ENCODE measurements around the gene PIGZ.

The PIGZ gene

GRCh38 chr3:196968233-196969133, at the start of gene PIGZ:
PIGZ (minus strand) TSS chr3:196968833; CDS start chr3:196952031, 16,802 bp downstream.
- DNase-seq (ENCODE audit: low read depth in 2 of 2, low spot score in 1 of 2), result no peak

- DNase-seq (ENCODE audit: low read depth in 2 of 2, low spot score in 1 of 2), result no peak
Observed at GRCh38 chr3:197017003-197017402, 48.4 kb upstream of the PIGZ start.

GRCh38 chr3:197015790-197016736, 47.4 kb upstream of the PIGZ start:
- DNase-seq (ENCODE audit: low read depth in 2 of 2, low spot score in 1 of 2), result no peak

- no peak for DNase-seq (ENCODE audit: low read depth in 2 of 2, low spot score in 1 of 2)
Observed at GRCh38 chr3:197014942-197015575, 46.4 kb upstream of the PIGZ start.

DNA sequence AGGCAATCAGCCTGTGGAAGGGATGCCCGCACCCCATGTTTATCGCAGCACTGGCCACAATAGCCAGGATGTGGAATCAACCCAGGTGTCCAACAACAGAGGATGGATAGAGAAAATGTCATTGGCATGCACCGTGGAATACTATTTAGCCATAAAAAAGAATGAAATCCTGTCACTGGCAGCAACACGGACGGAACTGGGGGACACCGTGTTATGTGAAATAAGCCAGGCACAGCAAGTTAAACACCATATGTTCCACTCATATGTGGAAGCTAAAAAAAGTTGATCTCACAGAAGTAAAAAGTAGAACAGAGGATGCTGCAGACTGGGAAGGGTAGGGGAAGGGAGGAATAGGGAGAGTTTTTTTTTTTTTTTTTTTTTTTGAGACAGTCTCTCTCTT, 45.4 kb upstream of the PIGZ start:
- no peak for DNase-seq (ENCODE audit: low read depth in 2 of 2, low spot score in 1 of 2)

GRCh38 chr3:197012540-197012883, 43.9 kb upstream of the PIGZ start:
- no peak for DNase-seq (ENCODE audit: low read depth in 2 of 2, low spot score in 1 of 2)

GRCh38 chr3:197011780-197012539, 43.3 kb upstream of the PIGZ start:
- DNase-seq (ENCODE audit: low read depth in 2 of 2, low spot score in 1 of 2), result no peak

DNA sequence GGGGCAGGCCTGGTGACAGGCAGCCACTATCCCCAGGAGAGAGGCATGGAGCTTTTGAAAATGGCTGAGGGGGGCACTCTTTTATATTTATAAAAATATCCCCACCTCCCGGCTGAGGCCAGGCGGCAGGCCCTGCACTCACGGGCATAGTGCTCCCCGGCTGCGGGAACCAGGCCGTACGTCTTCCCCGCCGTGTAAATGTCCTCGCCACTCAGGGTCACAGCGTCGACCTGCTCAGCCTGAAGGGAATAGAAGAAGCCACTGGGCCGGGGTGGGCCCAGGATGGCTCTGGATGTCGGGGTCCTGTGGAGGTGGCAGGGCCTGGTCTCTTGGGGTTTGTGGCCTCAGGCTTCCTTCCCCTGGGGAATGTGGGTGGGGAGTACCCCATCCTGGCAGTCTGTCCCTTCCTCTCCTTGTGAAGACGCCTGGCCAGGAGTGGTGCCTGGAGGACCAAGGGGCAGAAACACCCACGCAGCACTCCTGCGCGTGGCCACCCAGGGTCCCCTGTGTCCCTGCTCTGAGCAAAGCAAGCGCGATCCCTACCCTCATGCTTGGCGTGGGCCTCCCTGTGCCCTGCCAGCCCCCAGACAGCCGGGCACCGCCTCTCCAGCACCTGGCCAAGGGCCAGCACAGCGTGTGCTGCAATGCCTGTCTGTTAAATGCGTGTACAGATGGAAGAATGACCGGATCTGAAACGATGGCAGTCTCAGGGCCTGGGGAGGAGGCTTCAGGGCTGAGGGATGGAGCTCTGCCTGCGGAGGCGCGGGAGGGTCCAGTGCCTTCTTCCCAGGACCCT, 42.1 kb upstream of the PIGZ start:
- DNase-seq (ENCODE audit: low read depth in 2 of 2, low spot score in 1 of 2), result no peak

GRCh38 chr3:197009532-197010019, 40.9 kb upstream of the PIGZ start:
- no peak for DNase-seq (ENCODE audit: low read depth in 2 of 2, low spot score in 1 of 2)

- no peak for DNase-seq (ENCODE audit: low read depth in 2 of 2, low spot score in 1 of 2)
Observed at GRCh38 chr3:197008436-197009209, 40.0 kb upstream of the PIGZ start.

GRCh38 chr3:197007953-197008352, 39.3 kb upstream of the PIGZ start:
- DNase-seq (ENCODE audit: low read depth in 2 of 2, low spot score in 1 of 2), result no peak

DNA sequence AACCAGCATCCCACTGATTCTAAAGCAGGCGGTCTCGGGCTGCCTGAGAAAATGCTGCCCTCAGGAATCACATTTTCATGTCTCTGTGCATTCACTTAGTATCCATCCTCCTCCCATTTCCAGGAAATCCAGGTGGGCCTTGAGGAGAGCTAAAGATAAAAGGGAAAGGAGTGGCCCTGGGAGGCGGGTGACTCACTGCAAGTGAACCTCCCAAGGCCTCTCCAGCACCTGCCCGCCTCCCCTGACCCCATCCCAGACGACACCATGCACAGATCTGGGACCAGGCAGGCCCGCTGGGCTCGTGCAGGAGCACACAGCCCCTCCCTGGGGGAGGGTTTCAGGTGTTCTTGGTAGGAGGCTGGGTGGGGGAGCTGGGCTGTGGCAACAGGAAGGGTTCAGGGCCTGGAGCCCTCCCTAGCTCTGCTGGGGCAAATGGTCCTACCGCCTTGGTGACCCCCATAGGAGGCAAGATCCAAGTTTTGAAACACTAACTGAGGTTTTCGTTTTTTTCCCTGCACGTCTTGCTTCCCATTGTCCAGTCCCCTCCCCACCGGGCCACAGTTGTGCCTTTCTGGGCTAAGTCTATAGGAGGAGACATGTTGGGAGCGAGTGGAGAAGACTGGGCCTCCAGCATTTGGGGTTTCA, 38.8 kb upstream of the PIGZ start:
- DNase-seq (ENCODE audit: low read depth in 2 of 2, low spot score in 1 of 2), result no peak

- no peak for DNase-seq (ENCODE audit: low read depth in 2 of 2, low spot score in 1 of 2)
Observed at GRCh38 chr3:197006860-197007259, 38.2 kb upstream of the PIGZ start.

GRCh38 chr3:197006446-197006845, 37.8 kb upstream of the PIGZ start:
- no peak for DNase-seq (ENCODE audit: low read depth in 2 of 2, low spot score in 1 of 2)

DNA sequence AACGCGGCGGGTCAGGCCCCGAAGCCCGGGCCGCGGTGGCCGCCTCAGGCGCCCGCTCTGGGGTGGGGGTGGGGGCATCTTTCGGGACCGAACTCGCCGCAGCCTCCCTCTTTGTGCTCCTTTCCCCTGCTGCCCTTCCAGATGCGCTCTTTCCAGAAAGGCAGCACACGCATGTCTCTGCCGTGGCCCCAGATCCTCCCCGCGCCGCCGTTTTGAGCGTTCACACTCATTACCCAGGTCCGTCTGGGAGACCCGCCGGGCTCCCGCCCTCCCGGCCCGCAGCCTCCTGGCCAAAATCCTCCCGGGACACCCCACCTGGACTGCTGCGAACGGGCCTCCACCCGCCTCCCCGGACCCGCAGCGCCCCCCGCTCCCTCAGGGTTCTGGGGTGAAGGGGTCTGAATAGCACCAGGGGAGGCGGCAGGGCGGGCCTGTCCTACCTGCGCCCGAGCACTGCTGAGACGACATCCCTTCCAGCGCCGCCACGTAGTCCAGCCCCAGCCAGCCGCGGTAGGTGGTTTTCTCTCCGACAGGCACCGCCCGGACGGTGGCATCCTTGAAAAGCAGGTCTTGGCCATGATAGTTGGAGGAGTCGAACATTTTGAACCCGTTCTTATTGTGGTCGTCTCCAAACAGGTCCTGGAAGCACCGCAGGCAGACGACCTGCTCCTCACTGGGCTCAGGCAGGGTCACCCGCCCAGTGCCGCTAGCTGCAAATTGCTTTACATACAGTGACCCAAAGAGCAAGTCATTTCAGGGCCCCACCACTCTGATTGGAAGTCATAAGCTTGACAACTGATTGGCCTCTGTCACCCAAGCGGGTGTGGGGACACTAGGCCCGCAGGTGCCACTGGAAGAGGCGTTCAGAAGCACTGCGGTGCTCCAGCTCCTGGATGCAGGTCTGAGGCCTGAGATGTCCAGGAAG, 35.1 kb upstream of the PIGZ start:
- no peak for DNase-seq (ENCODE audit: low read depth in 2 of 2, low spot score in 1 of 2)

DNA sequence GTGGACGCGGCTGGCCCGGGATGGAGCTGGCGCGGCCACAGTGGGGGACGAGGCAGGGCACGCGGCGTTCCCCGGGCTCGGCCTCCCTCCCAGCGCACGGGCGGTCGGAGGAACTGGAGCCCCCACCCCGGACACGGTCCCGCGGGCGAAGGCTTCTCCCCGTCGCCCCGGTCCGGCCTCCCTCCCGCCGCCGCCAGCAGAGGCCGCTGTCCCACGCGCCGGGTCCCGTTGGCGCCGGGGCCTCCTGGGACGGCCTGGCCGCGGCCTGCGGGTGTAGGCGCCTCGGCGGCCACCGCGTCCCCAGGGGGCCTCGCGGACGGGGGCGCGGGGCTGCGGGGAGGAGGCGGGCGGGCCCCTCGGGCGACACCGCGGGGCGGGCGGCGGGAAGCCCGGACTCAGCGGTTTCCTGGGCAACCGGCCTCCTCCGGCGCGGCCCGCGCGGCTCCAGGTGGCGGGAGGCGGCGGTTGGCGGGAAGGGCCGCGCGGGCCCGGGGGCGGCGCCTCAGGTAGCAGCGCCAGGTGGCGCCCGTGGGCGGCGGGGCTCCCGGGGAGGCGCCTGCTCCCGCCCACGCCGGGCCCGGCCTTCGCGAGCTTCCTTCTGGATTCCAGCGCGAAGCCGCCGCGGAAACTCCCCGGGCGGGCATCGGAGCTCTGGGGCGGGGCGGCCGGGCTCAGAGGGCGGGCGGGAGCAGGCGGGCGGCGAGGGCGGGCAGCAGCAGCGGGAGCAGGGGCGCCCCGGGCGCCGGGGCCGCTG, 34.2 kb upstream of the PIGZ start:
- DNase-seq (ENCODE audit: low read depth in 2 of 2, low spot score in 1 of 2), result peak; percentile 54 to 71

All from stimulated activated CD8-positive, alpha-beta memory T cell treated with anti-CD3 and anti-CD28 coated beads, Interleukin-4, amount 100 ng/mL, for 4 hours (primary cell).